PC-3 (cell line): ENCODE measurements around the gene WASHC2A. TPM values are rescaled to one million over a fixed set of nuclear protein-coding genes. Genes with fewer than 3 reads are reported as not detected.
"Not testable (repeated sequence)": the region's sequence is repeated elsewhere in the genome, so short reads cannot be mapped to it uniquely, and the experiment has no call there.

Experiments used
- ATAC-seq: fragments of 200-7000 bp; cut with Tn5 transposase; 2 replicates; pipeline ENCODE4 v1.9.1; 2020; ENCODE audit warnings: mild to moderate bottlenecking, moderate library complexity
- BruUV-seq: library from RNA; stranded (reverse); fragments of 400-500 nt; replicated peaks from 2 replicates; lab custom pipeline; 2021; lab: Mats Ljungman, UMichigan
- CTCF ChIA-PET: fragments of 300-600 bp; sonication (Branson Sonifier 250); formaldehyde crosslinking; loops from one replicate; lab custom pipeline; 2022; ENCODE audit warnings: antibody characterized with exemption; lab: Charles Lee
- POLR2A ChIA-PET: fragments of 300-600 bp; sonication (Branson Sonifier 250); formaldehyde crosslinking; loops from one replicate; lab custom pipeline; 2022; ENCODE audit warnings: antibody characterized with exemption; ENCODE audit not compliant: unreplicated experiment; lab: Charles Lee
- DNase-seq: peaks from one replicate; pipeline ENCODE4 v3.0.0-alpha.2; 2015
- H2AFZ ChIP-seq: fragments of 300-600 bp; sonication (generic); 2 replicates; pipeline ENCODE4 v1.6.0; 2016; ENCODE audit warnings: antibody characterized with exemption, low read length
- H3F3A ChIP-seq: fragments of 300-600 bp; sonication (generic); one replicate; pipeline ENCODE4 v1.6.0; 2017; ENCODE audit warnings: antibody characterized with exemption, low read length, control low read depth, mild to moderate bottlenecking; ENCODE audit not compliant: unreplicated experiment
- H3K27ac ChIP-seq: fragments of 300-600 bp; sonication (generic); 2 replicates; pipeline ENCODE4 v1.5.1; 2016; ENCODE audit warnings: mild to moderate bottlenecking, low read length
- H3K27me3 ChIP-seq: fragments of 300-600 bp; sonication (generic); 2 replicates; pipeline ENCODE4 v1.6.1; 2016; ENCODE audit warnings: low read length, mixed read lengths
- H3K36me3 ChIP-seq: fragments of 300-600 bp; sonication (generic); 2 replicates; pipeline ENCODE4 v1.6.1; 2016; ENCODE audit warnings: low read depth, mixed run types, low read length, mixed read lengths
- H3K4me1 ChIP-seq: fragments of 300-600 bp; sonication (generic); 2 replicates; pipeline ENCODE4 v1.5.1; 2016; ENCODE audit warnings: low read length; ENCODE audit not compliant: insufficient read depth
- H3K4me2 ChIP-seq: fragments of 300-600 bp; sonication (generic); 2 replicates; pipeline ENCODE4 v1.6.0; 2016; ENCODE audit warnings: low read length
- H3K4me3 ChIP-seq: fragments of 300-600 bp; sonication (generic); 2 replicates; pipeline ENCODE4 v1.5.1; 2016; ENCODE audit warnings: mild to moderate bottlenecking, low read length, mixed read lengths
- H3K79me2 ChIP-seq: fragments of 300-600 bp; sonication (generic); 2 replicates; pipeline ENCODE4 v1.6.1; 2017; ENCODE audit warnings: low read length, mixed read lengths
- H3K9ac ChIP-seq: fragments of 300-600 bp; sonication (generic); 2 replicates; pipeline ENCODE4 v1.6.0; 2016; ENCODE audit warnings: mild to moderate bottlenecking, low read length
- H3K9me2 ChIP-seq: fragments of 300-600 bp; sonication (generic); replicated peaks from 2 replicates; pipeline ENCODE4 v1.6.1; 2016; ENCODE audit warnings: mixed run types, low read length, mixed read lengths
- H3K9me3 ChIP-seq: fragments of 300-600 bp; sonication (generic); 2 replicates; pipeline ENCODE4 v1.6.1; 2016; ENCODE audit warnings: low read length, mixed read lengths
- H4K20me1 ChIP-seq: fragments of 300-600 bp; sonication (generic); 2 replicates; pipeline ENCODE4 v1.6.1; 2016; ENCODE audit warnings: low read length, mixed read lengths
- intact Hi-C: fragments of 100-400 bp; cut with micrococcal nuclease; formaldehyde crosslinking; loops from 2 replicates; pipeline ENCODE4 v1.9.0; 2023
- total RNA-seq: library from RNA; depleted of rRNA; stranded (reverse); fragments of >200 nt; gene quantifications from 2 replicates; pipeline ENCODE4 v1.2.3, GENCODE V29; 2014

WASHC2A gene
- total RNA-seq, 1 experiment from 2014 or later, result 57.9 TPM

- H2AFZ ChIP-seq, H3K9me2 ChIP-seq, H3K9ac ChIP-seq, H3K4me3 ChIP-seq, H3F3A ChIP-seq, H3K27ac ChIP-seq, DNase-seq, POLR2A ChIA-PET, H3K9me3 ChIP-seq, H3K4me1 ChIP-seq, BruUV-seq, intact Hi-C loops, H3K27me3 ChIP-seq, H3K79me2 ChIP-seq, H3K4me2 ChIP-seq, H4K20me1 ChIP-seq, CTCF ChIA-PET: not testable (repeated sequence)
- peaks cover 14% of the 10 kb centered on the region for H3K36me3 ChIP-seq
- ATAC-seq, result peak; percentile 72
These were observed 64.6 kb downstream of the WASHC2A start for GRCh38 chr10:50132322-50132721.

- TSS peak; percentile 38 for BruUV-seq
- H3K4me3 ChIP-seq, H2AFZ ChIP-seq, H3K79me2 ChIP-seq, H3F3A ChIP-seq, ATAC-seq, H3K27ac ChIP-seq, H3K4me2 ChIP-seq, H4K20me1 ChIP-seq, H3K4me1 ChIP-seq, H3K9me3 ChIP-seq, DNase-seq, H3K9me2 ChIP-seq, POLR2A ChIA-PET, H3K9ac ChIP-seq, CTCF ChIA-PET, intact Hi-C loops, H3K27me3 ChIP-seq: not testable (repeated sequence)
- peaks cover 14% of the 10 kb centered on the region for H3K36me3 ChIP-seq
These were observed 65.1 kb downstream of the WASHC2A start for GRCh38 chr10:50132841-50133240.

GRCh38 chr10:50143512-50144174 is 75.9 kb downstream of the WASHC2A start:
- DNase-seq (peak; percentile 1), ATAC-seq (peak; percentile 18)
- POLR2A ChIA-PET, H3F3A ChIP-seq, H3K27me3 ChIP-seq, intact Hi-C loops, BruUV-seq, H3K27ac ChIP-seq, H3K9ac ChIP-seq, CTCF ChIA-PET, H2AFZ ChIP-seq, H3K9me2 ChIP-seq, H3K4me2 ChIP-seq, H3K9me3 ChIP-seq, H3K36me3 ChIP-seq, H3K4me3 ChIP-seq, H3K4me1 ChIP-seq, H3K79me2 ChIP-seq, H4K20me1 ChIP-seq: not testable (repeated sequence)

GRCh38 chr10:50145575-50145974 is 77.8 kb downstream of the WASHC2A start:
- H3K4me1 ChIP-seq, H2AFZ ChIP-seq, H3K27ac ChIP-seq, H3K4me3 ChIP-seq, H3K36me3 ChIP-seq, BruUV-seq, H3K4me2 ChIP-seq, H3F3A ChIP-seq, intact Hi-C loops, H4K20me1 ChIP-seq, ATAC-seq, H3K79me2 ChIP-seq, DNase-seq, POLR2A ChIA-PET, H3K9me2 ChIP-seq, H3K27me3 ChIP-seq, CTCF ChIA-PET, H3K9me3 ChIP-seq, H3K9ac ChIP-seq: not testable (repeated sequence)
